GM12875 (cell line): ENCODE data around the gene PPP3CA.

Source experiments
- H3K4me3 ChIP-seq: one replicate; pipeline ENCODE4 v1.5.1; 2011; ENCODE audit warnings: low read depth, low read length, control low read depth
- CTCF ChIP-seq: IDR thresholded peaks from 2 replicates; pipeline ENCODE4 v1.5.1; 2011; ENCODE audit warnings: low read depth, mild to moderate bottlenecking, control low read depth, inconsistent platforms, low read length, moderate library complexity, borderline replicate concordance; ENCODE audit not compliant: insufficient read depth

The PPP3CA gene

GRCh38 chr4:101332424-101332823 is 14.9 kb downstream of the PPP3CA start:
- H3K4me3 ChIP-seq, result no peak overlapping the region
- TF ChIP-seq CTCF, result no peak

GRCh38 chr4:101331017-101331416 is 16.3 kb downstream of the PPP3CA start:
- H3K4me3 ChIP-seq, result no peak overlapping the region
- no peak for TF ChIP-seq CTCF

GRCh38 chr4:101329592-101329991 is 17.7 kb downstream of the PPP3CA start:
- no peak for TF ChIP-seq CTCF
- H3K4me3 ChIP-seq, result no peak overlapping the region

GRCh38 chr4:101328063-101328602 is 19.2 kb downstream of the PPP3CA start:
- no peak for TF ChIP-seq CTCF
- no peak overlapping the region for H3K4me3 ChIP-seq

- TF ChIP-seq CTCF, result no peak
- H3K4me3 ChIP-seq, result no peak overlapping the region
Measured at GRCh38 chr4:101326576-101326975, 20.8 kb downstream of the PPP3CA start.

- H3K4me3 ChIP-seq, result no peak overlapping the region
- TF ChIP-seq CTCF, result no peak
Measured at GRCh38 chr4:101322743-101323142, 24.6 kb downstream of the PPP3CA start.

GRCh38 chr4:101321481-101322042 is 25.8 kb downstream of the PPP3CA start:
- no peak overlapping the region for H3K4me3 ChIP-seq
- no peak for TF ChIP-seq CTCF
